ENCODE results near the gene IPCEF1.

GRCh38 chr6:154325142-154325541 is 31.5 kb downstream of the IPCEF1 start:
- no peak for TF ChIP-seq CTCF (IDR thresholded peaks at IDR 0.05)
- no peak for TF ChIP-seq POLR2A (IDR thresholded peaks at IDR 0.05)
- no peak for TF ChIP-seq POLR2AphosphoS5 (IDR thresholded peaks at IDR 0.05)
- TF ChIP-seq EP300 (IDR thresholded peaks at IDR 0.05; ENCODE audit: low read depth), result no peak

Data from transverse colon (tissue), 4 donors.